H1 (cell line): Measurements from ENCODE around the gene PPP1R14B.

Source experiments
- EP300 ChIP-seq, 2 experiments: IDR thresholded peaks; 1 replicate in 1 of 2; 2 replicates in 1 of 2; pipeline ENCODE4 v1.6.1; 2011 to 2012; ENCODE audit warnings: low read depth in 2 of 2, low read length in 2 of 2, mild to moderate bottlenecking in 2 of 2, borderline replicate concordance in 1 of 2, inconsistent platforms in 1 of 2, moderate library complexity in 1 of 2
- EZH2 ChIP-seq: fragments of 200-600 bp; sonication (generic); IDR thresholded peaks from 2 replicates; pipeline ENCODE4 v1.7.1; 2012; ENCODE audit warnings: low read depth, mild to moderate bottlenecking, moderate library complexity, low read length, inconsistent platforms; ENCODE audit not compliant: severe bottlenecking
- JUND ChIP-seq: IDR thresholded peaks from 2 replicates; pipeline ENCODE4 v1.6.1; 2011; ENCODE audit warnings: mild to moderate bottlenecking, improper control_type of control experiment, low read length
- POLR2A ChIP-seq, 2 experiments: IDR thresholded peaks; 1 replicate in 1 of 2; 2 replicates in 1 of 2; pipeline ENCODE4 v1.6.1; 2011; ENCODE audit warnings: low read depth in 2 of 2, low read length in 2 of 2, mild to moderate bottlenecking in 2 of 2; ENCODE audit errors: control extremely low read depth in 1 of 2
- RBBP5 ChIP-seq: IDR thresholded peaks from 2 replicates; pipeline ENCODE4 v1.7.1; 2012; ENCODE audit warnings: low read depth, mild to moderate bottlenecking, inconsistent platforms, low read length, moderate library complexity, borderline replicate concordance

- TF ChIP-seq EP300 (IDR thresholded peaks at IDR 0.05; ENCODE audit: borderline replicate concordance in 1 of 2, low read depth in 2 of 2, low read length in 2 of 2), result no peak
- no peak for TF ChIP-seq RBBP5
- no peak for TF ChIP-seq EZH2
- TF ChIP-seq POLR2A (IDR thresholded peaks at IDR 0.05; ENCODE audit: control extremely low read depth in 1 of 2, low read depth in 2 of 2, low read length in 2 of 2), result no peak
- TF ChIP-seq JUND, result no peak
Measured at GRCh38 chr11:64295760-64296159, 49.0 kb upstream of the PPP1R14B start.
